ENCODE data around the gene TASP1.

- TF ChIP-seq CTCF (IDR thresholded peaks at IDR 0.05) (no peak), POLR2A (IDR thresholded peaks at IDR 0.05) (no peak), EP300 (IDR thresholded peaks at IDR 0.05) (no peak)
These were observed 206.6 kb downstream of the TASP1 start for GRCh38 chr20:13432126-13432525.
